HepG2 (cell line): ENCODE data around the gene KIF26B. TPM values are rescaled to one million over a fixed set of nuclear protein-coding genes. Genes with fewer than 3 reads are reported as not detected.

Experiments used
- ATAC-seq: fragments of 200-7000 bp; cut with Tn5 transposase; 3 replicates; pipeline ENCODE4 v1.9.1; 2020; ENCODE audit warnings: mild to moderate bottlenecking, moderate library complexity
- BruUV-seq: library from RNA; stranded (reverse); fragments of 400-500 nt; replicated peaks from 2 replicates; lab custom pipeline; 2021; lab: Mats Ljungman, UMichigan
- CTCF ChIA-PET: fragments of 300-600 bp; formaldehyde crosslinking; extraction: SDS; loops from one replicate; lab custom pipeline; 2021; ENCODE audit warnings: low total read pairs, inconsistent platforms, low intra/inter-chr PET ratio; lab: Yijun Ruan, JAX
- POLR2A ChIA-PET: fragments of 350-600 bp; sonication (Branson Sonifier 250); formaldehyde crosslinking; loops from one replicate; lab custom pipeline; 2020; ENCODE audit warnings: antibody characterized with exemption, inconsistent platforms; lab: Yijun Ruan, JAX
- DNase-seq: peaks from one replicate; pipeline ENCODE4 v3.0.0-alpha.2; 2015; ENCODE audit warnings: low spot score
- FAIRE-seq: peaks from 3 replicates; lab custom pipeline; 2011; peaks lifted over from hg19 to GRCh38; lab: Jason Lieb, UNC
- H2AFZ ChIP-seq: one replicate; pipeline ENCODE4 v1.6.1; 2011; ENCODE audit warnings: low read length, inconsistent platforms
- H3K27ac ChIP-seq: fragments of 300-600 bp; 3 replicates; pipeline ENCODE4 v1.8.0; 2011; ENCODE audit warnings: mixed run types, mild to moderate bottlenecking, mixed read lengths, low read length, inconsistent platforms; ENCODE audit not compliant: insufficient read depth; ENCODE audit errors: extremely low read length
- H3K27me3 ChIP-seq, 2 experiments: fragments of 200-600 bp in 1 of 2; 2 replicates in 1 of 2; 3 replicates in 1 of 2; pipeline versions ENCODE4 v1.6.0 to v1.8.0; 2011; ENCODE audit warnings: low read length in 2 of 2, mild to moderate bottlenecking in 2 of 2, moderate library complexity in 2 of 2, inconsistent platforms in 1 of 2; ENCODE audit not compliant: insufficient read depth in 2 of 2, control insufficient read depth in 1 of 2
- H3K36me3 ChIP-seq, 2 experiments: fragments of 200-600 bp in 1 of 2; replicated peaks in 1 of 2; 2 replicates in 1 of 2; 3 replicates in 1 of 2; pipeline versions ENCODE4 v1.5.1 to v1.8.0; 2011; ENCODE audit warnings: low read length in 2 of 2, inconsistent platforms in 1 of 2; ENCODE audit not compliant: insufficient read depth in 2 of 2, control insufficient read depth in 1 of 2
- H3K4me1 ChIP-seq: 2 replicates; pipeline ENCODE4 v1.5.1; 2012; ENCODE audit warnings: low read length, inconsistent platforms; ENCODE audit not compliant: insufficient read depth
- H3K4me2 ChIP-seq: 2 replicates; pipeline ENCODE4 v1.6.0; 2011; ENCODE audit warnings: low read depth, low read length, inconsistent platforms
- H3K4me3 ChIP-seq, 3 experiments: fragments of 200-600 bp in 1 of 3; sonication (generic), shearing (Covaris generic) in 1 of 3; replicated peaks in 1 of 3; 2 replicates each; pipeline ENCODE4 v1.5.1; 2011 to 2016; ENCODE audit warnings: low read length in 3 of 3, inconsistent platforms in 2 of 3, low read depth in 2 of 3, mild to moderate bottlenecking in 2 of 3, control low read depth in 1 of 3, mixed read lengths in 1 of 3; ENCODE audit not compliant: insufficient read depth in 1 of 3
- H3K79me2 ChIP-seq: one replicate; pipeline ENCODE4 v1.6.1; 2011; ENCODE audit warnings: low read length, inconsistent platforms; ENCODE audit not compliant: insufficient read depth
- H3K9ac ChIP-seq: 2 replicates; pipeline ENCODE4 v1.6.0; 2011; ENCODE audit warnings: mild to moderate bottlenecking, low read depth, low read length, inconsistent platforms; ENCODE audit not compliant: insufficient read depth
- H3K9me3 ChIP-seq: 2 replicates; pipeline ENCODE4 v1.5.1; 2012; ENCODE audit warnings: mild to moderate bottlenecking, low read length
- H4K20me1 ChIP-seq: 2 replicates; pipeline ENCODE4 v1.6.0; 2011; ENCODE audit warnings: inconsistent platforms, mild to moderate bottlenecking, low read length, moderate library complexity; ENCODE audit not compliant: insufficient read depth
- ATF7 ChIP-seq, 2 experiments: fragments of 450-650 bp in 1 of 2; sonication (generic) in 1 of 2; formaldehyde crosslinking in 1 of 2; IDR thresholded peaks; 2 replicates each; pipeline versions ENCODE4 v1.4.0 to v1.6.1; 2016 to 2020; ENCODE audit warnings: antibody characterized with exemption in 1 of 2, mild to moderate bottlenecking in 1 of 2, missing genetic modification reagents in 1 of 2
- CENPX ChIP-seq: sonication (generic); formaldehyde crosslinking; IDR thresholded peaks from 2 replicates; pipeline ENCODE4 v1.9.0; 2021; ENCODE audit warnings: mild to moderate bottlenecking, missing genetic modification reagents, moderate library complexity
- FOXP1 ChIP-seq, 2 experiments: fragments of 450-650 bp in 1 of 2; IDR thresholded peaks; 2 replicates each; pipeline ENCODE4 v1.6.1; 2017 to 2018; ENCODE audit warnings: antibody characterized with exemption in 1 of 2
- GZF1 ChIP-seq: sonication (generic); formaldehyde crosslinking; IDR thresholded peaks from 2 replicates; pipeline ENCODE4 v1.5.1; 2020; ENCODE audit warnings: mild to moderate bottlenecking, missing genetic modification reagents
- IKZF5 ChIP-seq: IDR thresholded peaks from 2 replicates; pipeline ENCODE4 v1.6.1; 2018; ENCODE audit warnings: missing genetic modification reagents, mild to moderate bottlenecking, missing compliant biosample characterization
- MEF2D ChIP-seq: sonication (generic); formaldehyde crosslinking; IDR thresholded peaks from 2 replicates; pipeline ENCODE4 v1.5.1; 2020; ENCODE audit warnings: mild to moderate bottlenecking, missing genetic modification reagents
- MIXL1 ChIP-seq: IDR thresholded peaks from 2 replicates; pipeline ENCODE4 v1.6.1; 2016
- PRPF4 ChIP-seq: fragments of 200-400 bp; formaldehyde crosslinking; IDR thresholded peaks from 2 replicates; pipeline ENCODE4 v1.6.1; 2016; ENCODE audit warnings: low read length, low read depth; ENCODE audit not compliant: poor library complexity, severe bottlenecking
- SIX1 ChIP-seq: sonication (generic); formaldehyde crosslinking; IDR thresholded peaks from 2 replicates; pipeline ENCODE4 v1.4.0; 2020; ENCODE audit warnings: missing genetic modification reagents, borderline replicate concordance
- STAG1 ChIP-seq: sonication (generic); formaldehyde crosslinking; IDR thresholded peaks from 2 replicates; pipeline ENCODE4 v1.4.0; 2020; ENCODE audit warnings: missing genetic modification reagents
- ZC3H4 ChIP-seq: sonication (generic); formaldehyde crosslinking; IDR thresholded peaks from 2 replicates; pipeline ENCODE4 v1.4.0; 2020; ENCODE audit warnings: missing genetic modification reagents, borderline replicate concordance
- ZNF331 ChIP-seq: sonication (generic); formaldehyde crosslinking; IDR thresholded peaks from 2 replicates; pipeline ENCODE4 v1.4.0; 2020; ENCODE audit warnings: missing genetic modification reagents
- ZNF335 ChIP-seq: sonication (generic); formaldehyde crosslinking; IDR thresholded peaks from 2 replicates; pipeline ENCODE4 v1.4.0; 2020; ENCODE audit warnings: missing genetic modification reagents
- ZNF619 ChIP-seq: sonication (generic); formaldehyde crosslinking; IDR thresholded peaks from 2 replicates; pipeline ENCODE4 v1.4.0; 2020; ENCODE audit warnings: mild to moderate bottlenecking, missing genetic modification reagents
- ZNF670 ChIP-seq: sonication (generic); formaldehyde crosslinking; IDR thresholded peaks from 2 replicates; pipeline ENCODE4 v1.8.0; 2022; ENCODE audit warnings: mild to moderate bottlenecking, missing genetic modification reagents, borderline replicate concordance
- WGBS: methylation state at CpG from one replicate; pipeline ENCODE4 v1.1.6; 2017; ENCODE audit warnings: low lambda C conversion rate; 5-methylcytosine and 5-hydroxymethylcytosine counted together
- in situ Hi-C: cut with HindIII; loops from 2 replicates; pipeline ENCODE4 v1.10.0; 2017; ENCODE audit warnings: low pct_unique_long_range_greater_than_20kb; ENCODE audit not compliant: extremely low pct_ligation_motif_present
- intact Hi-C: fragments of 100-400 bp; cut with micrococcal nuclease; formaldehyde crosslinking; loops from one replicate; pipeline ENCODE4 v1.10.0; 2022; ENCODE audit not compliant: unreplicated experiment
- polyA plus RNA-seq, 8 experiments: library from polyadenylated mRNA; depleted of rRNA in 3 of 8; stranded (reverse) in 7 of 8; unstranded in 1 of 8; fragments of >200 nt; fragmentation: Illumina TruSeq in 4 of 8; extraction: Trizol in 4 of 8; gene quantifications; 2 replicates each; pipeline versions ENCODE4 v1.2.1 to v1.2.3, GENCODE V29; 2011 to 2016; ENCODE audit warnings: low read depth in 4 of 8, missing spikeins in 1 of 8, mixed read lengths in 1 of 8; ENCODE audit not compliant: insufficient read depth in 1 of 8
- total RNA-seq, 5 experiments: library from RNA; depleted of rRNA; stranded (reverse); fragments of >200 nt; fragmentation: Illumina TruSeq; extraction: Trizol; gene quantifications; 2 replicates each; pipeline ENCODE4 v1.2.3, GENCODE V29; 2016; ENCODE audit warnings: low read depth in 1 of 5
- TF ChIP-seq, protein P1 (sequence below): sonication (generic); formaldehyde crosslinking; IDR thresholded peaks from 2 replicates; pipeline ENCODE4 v1.4.0; 2020; ENCODE audit warnings: missing genetic modification reagents
- TF ChIP-seq, protein P2 (sequence below): sonication (generic); formaldehyde crosslinking; IDR thresholded peaks from 2 replicates; pipeline ENCODE4 v1.5.1; 2020; ENCODE audit warnings: mild to moderate bottlenecking, missing genetic modification reagents, moderate library complexity

KIF26B gene
- total and polyA plus RNA-seq, 2 of the 13 experiments (the other 11 are each of a cell fraction or from before 2014, with no cell fraction given), result 0.08 to 0.09 TPM

DNA sequence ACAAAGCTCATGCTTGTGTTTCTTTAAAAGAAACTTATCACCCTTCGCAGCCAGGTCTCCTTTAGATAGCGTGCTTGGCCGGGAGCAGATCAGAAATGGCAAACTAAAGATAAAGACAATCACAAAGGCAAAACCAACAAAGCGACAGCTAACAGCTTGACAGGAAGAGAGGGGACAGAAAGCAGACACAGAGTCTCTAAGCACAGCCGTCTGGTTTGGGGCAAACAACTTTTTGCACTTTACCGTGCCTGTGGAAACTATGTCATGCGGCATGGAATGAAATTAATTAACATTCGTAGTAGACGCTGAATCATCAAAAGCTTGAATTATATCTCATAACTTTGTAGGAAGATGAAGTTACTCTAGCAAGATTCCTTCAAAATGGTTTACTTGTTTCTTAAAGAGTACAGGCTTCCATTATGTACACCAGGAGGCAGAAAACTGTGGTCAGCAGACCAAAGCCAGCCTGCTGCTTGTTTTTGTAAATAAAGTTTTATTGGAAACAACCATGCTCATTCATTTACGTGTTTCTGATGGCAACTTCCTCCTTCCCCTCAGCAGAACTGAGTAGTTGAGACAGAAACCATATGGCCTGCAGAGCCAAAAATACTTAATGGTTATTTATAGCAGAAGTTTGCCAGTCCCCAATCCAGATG is 183.2 kb downstream of the KIF26B start (continued):
- TF ChIP-seq, protein P1, sequence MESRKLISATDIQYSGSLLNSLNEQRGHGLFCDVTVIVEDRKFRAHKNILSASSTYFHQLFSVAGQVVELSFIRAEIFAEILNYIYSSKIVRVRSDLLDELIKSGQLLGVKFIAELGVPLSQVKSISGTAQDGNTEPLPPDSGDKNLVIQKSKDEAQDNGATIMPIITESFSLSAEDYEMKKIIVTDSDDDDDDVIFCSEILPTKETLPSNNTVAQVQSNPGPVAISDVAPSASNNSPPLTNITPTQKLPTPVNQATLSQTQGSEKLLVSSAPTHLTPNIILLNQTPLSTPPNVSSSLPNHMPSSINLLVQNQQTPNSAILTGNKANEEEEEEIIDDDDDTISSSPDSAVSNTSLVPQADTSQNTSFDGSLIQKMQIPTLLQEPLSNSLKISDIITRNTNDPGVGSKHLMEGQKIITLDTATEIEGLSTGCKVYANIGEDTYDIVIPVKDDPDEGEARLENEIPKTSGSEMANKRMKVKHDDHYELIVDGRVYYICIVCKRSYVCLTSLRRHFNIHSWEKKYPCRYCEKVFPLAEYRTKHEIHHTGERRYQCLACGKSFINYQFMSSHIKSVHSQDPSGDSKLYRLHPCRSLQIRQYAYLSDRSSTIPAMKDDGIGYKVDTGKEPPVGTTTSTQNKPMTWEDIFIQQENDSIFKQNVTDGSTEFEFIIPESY (CRISPR knock-in tag), result no peak
- TF ChIP-seq IKZF5 (CRISPR knock-in tag) (no peak), ATF7 (IDR thresholded peaks at IDR 0.05) (no peak), ATF7 (CRISPR knock-in tag; IDR thresholded peaks at IDR 0.05) (no peak), ZC3H4 (no peak)

DNA sequence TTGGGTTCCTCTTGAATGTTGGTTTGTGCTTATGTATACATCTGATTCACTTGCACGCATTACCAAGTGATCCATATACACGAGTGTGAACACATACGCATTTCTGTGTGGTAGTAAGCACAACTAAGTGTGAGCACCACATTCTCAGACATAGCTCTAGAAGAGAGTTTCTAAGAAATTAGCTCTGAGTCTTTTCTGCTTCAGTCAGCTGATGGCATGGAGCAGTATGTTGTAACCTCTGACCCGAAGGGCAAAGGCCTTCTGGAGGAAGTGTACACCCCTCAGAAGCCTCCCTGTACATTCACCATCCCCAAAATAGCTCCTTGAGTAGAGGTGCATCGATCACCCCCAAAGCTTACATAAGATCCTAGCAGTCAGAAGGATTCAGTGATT is 183.7 kb downstream of the KIF26B start:
- BruUV-seq, result no TSS peak
- CTCF ChIA-PET, result no interaction called here
- Histone ChIP-seq H3K4me2 (no peak overlapping the region), H3K9me3 (no peaks in the 10 kb centered on the region), H3K27me3 (no peaks in the 10 kb centered on the region; a peak in 1 of 5 replicates), H3K36me3 (no peaks in the 10 kb centered on the region), H3K9ac (no peak overlapping the region), H4K20me1 (no peaks in the 10 kb centered on the region), H3K79me2 (no peaks in the 10 kb centered on the region), H3K4me1 (no peaks in the 10 kb centered on the region), H3K4me3 (no peak overlapping the region), H3K27ac (no peak overlapping the region), H2AFZ (no peak overlapping the region)
- no peak for DNase-seq
- ATAC-seq, result no peak
- intact Hi-C loops, result no loop called here
- no peak for FAIRE-seq
- in situ Hi-C loops, result no loop called here
- POLR2A ChIA-PET, result no interaction called here
- 64% methylated on average over 4 of the region's 5 CpGs for WGBS
- TF ChIP-seq CENPX (CRISPR knock-in tag) (no peak), GZF1 (CRISPR knock-in tag) (no peak), FOXP1 (IDR thresholded peaks at IDR 0.05) (no peak), FOXP1 (CRISPR knock-in tag; IDR thresholded peaks at IDR 0.05) (no peak), ZNF670 (no peak), STAG1 (CRISPR knock-in tag) (no peak), PRPF4 (no peak), MEF2D (no peak), SIX1 (CRISPR knock-in tag) (no peak), MIXL1 (no peak), ZNF335 (no peak), ZNF619 (CRISPR knock-in tag) (no peak), ZNF331 (CRISPR knock-in tag) (no peak)
- TF ChIP-seq, protein P2, sequence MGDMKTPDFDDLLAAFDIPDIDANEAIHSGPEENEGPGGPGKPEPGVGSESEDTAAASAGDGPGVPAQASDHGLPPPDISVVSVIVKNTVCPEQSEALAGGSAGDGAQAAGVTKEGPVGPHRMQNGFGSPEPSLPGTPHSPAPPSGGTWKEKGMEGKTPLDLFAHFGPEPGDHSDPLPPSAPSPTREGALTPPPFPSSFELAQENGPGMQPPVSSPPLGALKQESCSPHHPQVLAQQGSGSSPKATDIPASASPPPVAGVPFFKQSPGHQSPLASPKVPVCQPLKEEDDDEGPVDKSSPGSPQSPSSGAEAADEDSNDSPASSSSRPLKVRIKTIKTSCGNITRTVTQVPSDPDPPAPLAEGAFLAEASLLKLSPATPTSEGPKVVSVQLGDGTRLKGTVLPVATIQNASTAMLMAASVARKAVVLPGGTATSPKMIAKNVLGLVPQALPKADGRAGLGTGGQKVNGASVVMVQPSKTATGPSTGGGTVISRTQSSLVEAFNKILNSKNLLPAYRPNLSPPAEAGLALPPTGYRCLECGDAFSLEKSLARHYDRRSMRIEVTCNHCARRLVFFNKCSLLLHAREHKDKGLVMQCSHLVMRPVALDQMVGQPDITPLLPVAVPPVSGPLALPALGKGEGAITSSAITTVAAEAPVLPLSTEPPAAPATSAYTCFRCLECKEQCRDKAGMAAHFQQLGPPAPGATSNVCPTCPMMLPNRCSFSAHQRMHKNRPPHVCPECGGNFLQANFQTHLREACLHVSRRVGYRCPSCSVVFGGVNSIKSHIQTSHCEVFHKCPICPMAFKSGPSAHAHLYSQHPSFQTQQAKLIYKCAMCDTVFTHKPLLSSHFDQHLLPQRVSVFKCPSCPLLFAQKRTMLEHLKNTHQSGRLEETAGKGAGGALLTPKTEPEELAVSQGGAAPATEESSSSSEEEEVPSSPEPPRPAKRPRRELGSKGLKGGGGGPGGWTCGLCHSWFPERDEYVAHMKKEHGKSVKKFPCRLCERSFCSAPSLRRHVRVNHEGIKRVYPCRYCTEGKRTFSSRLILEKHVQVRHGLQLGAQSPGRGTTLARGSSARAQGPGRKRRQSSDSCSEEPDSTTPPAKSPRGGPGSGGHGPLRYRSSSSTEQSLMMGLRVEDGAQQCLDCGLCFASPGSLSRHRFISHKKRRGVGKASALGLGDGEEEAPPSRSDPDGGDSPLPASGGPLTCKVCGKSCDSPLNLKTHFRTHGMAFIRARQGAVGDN (CRISPR knock-in tag), result no peak
